ENCODE data around the gene PTGES.

GRCh38 chr9:129695870-129696269 lies 57.0 kb downstream of the PTGES start:
- TF ChIP-seq ZBTB33 (IDR thresholded peaks at IDR 0.05; ENCODE audit: borderline replicate concordance, low read depth) (no peak), MAX (IDR thresholded peaks at IDR 0.05; ENCODE audit: low read depth) (no peak), CTCF (IDR thresholded peaks at IDR 0.05) (no peak), USF1 (IDR thresholded peaks at IDR 0.05; ENCODE audit: borderline replicate concordance, low read depth) (no peak), TAF1 (IDR thresholded peaks at IDR 0.05; ENCODE audit: borderline replicate concordance, low read depth, low read length) (no peak), EP300 (IDR thresholded peaks at IDR 0.05; ENCODE audit: borderline replicate concordance in 1 of 2, low read depth in 1 of 2, low read length in 1 of 2) (no peak), GABPA (IDR thresholded peaks at IDR 0.05; ENCODE audit: low read depth) (no peak), RXRA (IDR thresholded peaks at IDR 0.05; ENCODE audit: borderline replicate concordance, low read depth) (no peak)

Measured in SK-N-SH (cell line).